Stimulated activated naive B cell treated with anti-CD40 and anti-IgM and Interleukin-4, amounts not matched to agents 10 μg/mL and 1 μg/mL and 100 μg/mL, for 72 hours (primary cell): ENCODE measurements around the gene C1QTNF8.
A peak's percentile ranks its signal among the peaks of the same experiment; 100 is the strongest.

ENCODE experiments used
- ATAC-seq, 2 donors: fragments of 150-1000 bp; cut with Tn5 transposase; replicated peaks; 2 replicates each; pipeline ENCODE4 v1.10.0; 2021; ENCODE audit warnings: moderate library complexity in 1 of 2
- DNase-seq: peaks from one replicate; pipeline ENCODE4 v3.0.0; 2021
- H3K27ac Mint-ChIP-seq: one replicate; pipeline ENCODE4 v1.8.0; 2022; ENCODE audit warnings: mild to moderate bottlenecking, mixed read lengths
- H3K27me3 Mint-ChIP-seq, 2 donors: one replicate each; pipeline ENCODE4 v1.8.0; 2022; ENCODE audit warnings: mixed read lengths in 2 of 2
- H3K36me3 Mint-ChIP-seq, 2 donors: one replicate each; pipeline ENCODE4 v1.8.0; 2022; ENCODE audit warnings: mixed read lengths in 2 of 2, mild to moderate bottlenecking in 1 of 2
- H3K4me1 Mint-ChIP-seq, 2 donors: one replicate each; pipeline ENCODE4 v1.8.0; 2022; ENCODE audit warnings: mixed read lengths in 2 of 2, mild to moderate bottlenecking in 1 of 2
- H3K4me3 Mint-ChIP-seq, 2 donors: one replicate each; pipeline ENCODE4 v1.8.0; 2022; ENCODE audit warnings: mild to moderate bottlenecking in 2 of 2, mixed read lengths in 2 of 2, moderate library complexity in 1 of 2
- H3K9me3 Mint-ChIP-seq, 2 donors: one replicate each; pipeline ENCODE4 v1.8.0; 2022; ENCODE audit warnings: mixed read lengths in 2 of 2, mild to moderate bottlenecking in 1 of 2

The C1QTNF8 gene

DNA sequence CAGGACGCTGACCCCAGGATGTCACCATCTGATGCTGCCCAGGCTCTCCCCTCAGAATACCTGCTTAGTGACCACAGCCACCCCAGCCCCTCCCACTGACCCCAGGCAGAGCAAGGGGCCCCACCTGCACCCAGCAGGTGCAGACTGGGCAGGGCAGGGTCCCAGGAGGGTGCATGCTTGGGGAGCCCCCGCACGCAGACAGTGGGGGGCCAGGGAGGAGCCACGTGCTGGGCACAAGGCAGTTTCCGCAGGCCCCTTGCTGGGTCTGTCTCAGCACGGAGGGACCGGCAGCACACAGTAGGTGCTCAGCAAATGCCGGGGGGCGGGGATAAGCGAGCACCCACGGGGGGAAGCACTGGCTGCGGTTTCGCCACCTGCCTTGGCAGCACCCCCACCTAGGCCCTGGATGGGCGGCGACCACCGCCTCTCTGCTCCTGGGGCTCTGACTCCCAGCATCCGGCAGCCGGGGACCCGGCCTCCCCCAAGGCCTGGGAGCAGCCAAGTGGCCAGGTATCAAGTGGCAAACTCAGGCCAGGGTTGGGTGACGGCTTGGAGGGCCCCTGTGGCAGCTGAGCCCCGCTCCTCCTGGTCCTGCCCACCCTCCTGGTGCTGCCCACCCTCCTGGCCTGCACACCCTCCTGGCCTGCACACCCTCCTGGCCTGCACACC, 42.2 kb downstream of the C1QTNF8 start:
- no peak for DNase-seq
- peaks cover 14 to 21% of the 10 kb centered on the region in 2 donors for H3K27me3 Mint-ChIP-seq
- H3K27ac Mint-ChIP-seq = no peak overlapping the region
- no peaks in the 10 kb centered on the region for H3K4me1 Mint-ChIP-seq
- no peaks in the 10 kb centered on the region for H3K9me3 Mint-ChIP-seq
- no peak for ATAC-seq
- H3K4me3 Mint-ChIP-seq = no peak overlapping the region
- H3K36me3 Mint-ChIP-seq = no peaks in the 10 kb centered on the region

DNA sequence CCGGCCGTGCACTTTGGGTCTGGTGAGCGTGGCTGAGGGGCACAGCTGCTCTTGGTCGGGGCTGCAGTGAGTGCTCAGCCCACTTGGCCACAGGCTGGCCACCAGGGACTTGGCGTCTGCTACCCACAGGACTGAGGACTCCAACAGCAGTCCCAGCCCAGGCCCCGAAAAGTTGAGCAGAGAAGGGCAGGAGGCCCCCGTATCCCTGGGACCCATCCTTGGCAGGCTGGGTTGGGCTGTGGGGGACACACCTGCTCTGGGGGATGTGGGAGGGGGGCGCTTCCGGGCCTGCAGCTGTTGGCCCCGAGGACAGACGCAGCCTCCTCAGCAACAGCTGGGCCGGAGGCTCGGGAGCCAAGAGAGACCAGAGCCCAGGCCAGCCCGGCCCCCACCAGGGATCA, 42.9 kb downstream of the C1QTNF8 start:
- Mint-ChIP-seq H3K4me3 (no peak overlapping the region), H3K27ac (no peak overlapping the region), H3K27me3 (peaks cover 14 to 21% of the 10 kb centered on the region in 2 donors), H3K4me1 (no peaks in the 10 kb centered on the region), H3K36me3 (no peaks in the 10 kb centered on the region), H3K9me3 (no peaks in the 10 kb centered on the region)
- DNase-seq (no peak), ATAC-seq (no peak)

DNA sequence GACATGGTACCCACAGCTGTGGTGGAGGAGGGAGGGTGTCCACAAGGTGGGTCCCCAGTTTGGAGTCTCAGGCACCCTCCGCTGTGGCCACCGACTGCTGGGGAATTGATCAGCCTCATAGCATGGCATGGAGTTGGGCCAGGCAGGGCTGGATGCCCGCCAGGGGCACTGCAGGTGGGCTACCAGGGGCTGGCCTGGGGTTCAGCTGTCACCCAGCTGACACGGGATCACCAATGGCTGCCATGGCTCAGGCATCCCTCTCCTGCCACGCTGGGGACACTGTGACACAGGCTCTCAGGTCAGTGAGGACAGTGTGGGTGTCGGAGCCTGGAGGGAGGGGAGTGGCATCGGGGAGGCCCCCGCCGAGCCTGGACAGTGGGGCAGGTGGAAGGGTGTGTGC, 43.3 kb downstream of the C1QTNF8 start:
- ATAC-seq (no peak), DNase-seq (no peak)
- Mint-ChIP-seq H3K4me3 (no peak overlapping the region), H3K36me3 (no peaks in the 10 kb centered on the region), H3K27ac (no peak overlapping the region), H3K27me3 (peaks cover 14 to 21% of the 10 kb centered on the region in 2 donors), H3K9me3 (no peaks in the 10 kb centered on the region), H3K4me1 (no peaks in the 10 kb centered on the region)

DNA sequence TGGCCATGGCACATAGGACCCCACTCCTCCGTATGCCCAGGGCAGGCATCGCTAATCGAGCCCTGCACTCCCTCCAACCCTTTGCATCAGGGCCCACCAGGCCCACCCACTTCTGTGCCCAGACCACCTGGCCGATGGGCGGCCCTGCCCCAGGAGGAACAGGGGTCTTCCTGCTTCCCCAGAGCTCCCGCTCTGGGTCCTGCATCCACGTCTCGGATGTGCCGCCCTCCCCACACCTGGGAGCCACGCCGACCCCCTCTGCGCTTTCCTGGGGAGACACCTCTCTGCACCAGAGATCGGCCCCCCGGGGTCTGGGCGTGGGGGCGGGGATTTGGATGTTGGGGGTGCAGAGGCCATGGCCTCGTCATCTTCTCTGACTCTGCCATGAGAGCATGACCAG, 44.6 kb downstream of the C1QTNF8 start:
- Mint-ChIP-seq H3K36me3 (no peaks in the 10 kb centered on the region), H3K27ac (no peak overlapping the region), H3K27me3 (peaks cover 14 to 25% of the 10 kb centered on the region in 2 donors), H3K4me3 (no peak overlapping the region), H3K9me3 (no peaks in the 10 kb centered on the region), H3K4me1 (no peaks in the 10 kb centered on the region)
- ATAC-seq = no peak
- no peak for DNase-seq

- no peak overlapping the region for H3K4me3 Mint-ChIP-seq
- no peaks in the 10 kb centered on the region for H3K36me3 Mint-ChIP-seq
- peaks cover 10 to 21% of the 10 kb centered on the region in 2 donors for H3K27me3 Mint-ChIP-seq
- ATAC-seq = no peak
- no peak for DNase-seq
- no peaks in the 10 kb centered on the region for H3K9me3 Mint-ChIP-seq
- no peak overlapping the region for H3K27ac Mint-ChIP-seq
- no peaks in the 10 kb centered on the region for H3K4me1 Mint-ChIP-seq
Measured at GRCh38 chr16:1050921-1051320, 45.1 kb downstream of the C1QTNF8 start.

DNA sequence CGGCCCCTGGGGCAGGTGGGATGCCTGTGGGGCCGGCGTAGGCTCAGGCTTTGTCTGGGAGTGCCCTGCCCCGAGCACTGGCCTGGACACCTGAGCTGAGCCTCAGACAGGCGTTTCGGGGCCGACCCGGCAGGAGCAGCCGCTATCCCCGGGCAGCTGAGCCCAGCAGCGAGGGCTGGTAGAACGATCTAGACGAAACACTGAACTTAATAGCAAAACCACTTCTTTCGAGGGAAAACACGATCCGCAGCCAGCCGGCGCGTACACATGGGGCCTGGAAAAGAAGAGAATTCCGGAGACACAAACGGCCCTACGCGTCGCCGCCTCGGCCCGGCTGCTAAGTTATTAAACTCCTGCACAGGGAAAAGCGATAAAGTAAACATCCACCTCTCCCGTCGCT, 45.5 kb downstream of the C1QTNF8 start:
- DNase-seq = no peak
- no peak for ATAC-seq
- Mint-ChIP-seq H3K27me3 (peaks cover 9 to 17% of the 10 kb centered on the region in 2 donors), H3K4me3 (no peak overlapping the region), H3K27ac (no peak overlapping the region), H3K9me3 (no peaks in the 10 kb centered on the region), H3K36me3 (no peaks in the 10 kb centered on the region), H3K4me1 (no peaks in the 10 kb centered on the region)

GRCh38 chr16:1049976-1050247, 46.1 kb downstream of the C1QTNF8 start:
- ATAC-seq (no peak), DNase-seq (no peak)
- H3K27me3 Mint-ChIP-seq = peaks cover 3 to 11% of the 10 kb centered on the region in 2 donors
- H3K4me1 Mint-ChIP-seq = no peaks in the 10 kb centered on the region
- H3K36me3 Mint-ChIP-seq = no peaks in the 10 kb centered on the region
- no peak overlapping the region for H3K27ac Mint-ChIP-seq
- no peaks in the 10 kb centered on the region for H3K9me3 Mint-ChIP-seq
- no peak overlapping the region for H3K4me3 Mint-ChIP-seq

DNA sequence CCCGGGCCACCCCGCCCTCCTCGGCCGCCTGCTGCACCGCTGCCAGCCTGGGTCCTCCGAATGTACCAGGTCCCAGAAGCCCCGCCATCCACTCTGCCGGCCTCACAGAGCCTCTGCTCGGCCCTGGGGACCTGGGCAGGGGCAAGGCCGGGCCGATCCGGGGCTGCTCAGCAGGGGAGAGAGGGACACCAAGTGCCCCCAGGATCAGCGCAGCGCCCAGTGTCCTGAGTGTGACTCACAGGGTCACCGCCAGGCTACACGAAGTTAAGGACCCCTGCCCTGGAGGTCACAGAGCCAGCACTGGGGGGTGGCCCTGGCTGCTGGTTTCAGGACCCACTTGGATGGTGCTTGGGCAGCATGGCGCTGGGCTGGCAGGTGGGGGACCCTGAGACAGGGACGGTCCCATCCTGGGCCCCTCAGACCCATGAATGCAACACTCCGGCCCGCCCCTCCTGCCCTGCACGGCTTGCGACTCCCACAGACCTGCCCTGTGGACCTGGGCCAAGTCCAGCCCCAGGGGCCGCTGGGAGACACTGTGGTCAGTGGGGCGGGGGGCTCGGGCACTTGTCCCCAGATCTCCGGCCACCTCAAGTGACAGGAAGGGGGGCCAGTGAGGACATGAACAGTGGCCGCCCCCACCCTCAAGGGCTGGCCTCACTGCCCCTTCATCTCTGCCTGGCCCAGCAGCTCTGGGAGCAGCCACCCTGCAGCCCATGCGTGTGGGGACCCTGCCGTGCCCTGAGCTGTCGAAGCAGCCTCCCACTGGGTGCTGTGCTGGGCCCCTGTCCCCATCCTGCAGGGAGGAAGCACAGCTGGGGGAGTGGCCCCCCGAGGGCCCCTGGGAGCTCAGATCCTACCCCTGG, 46.7 kb downstream of the C1QTNF8 start:
- ATAC-seq = no peak
- Mint-ChIP-seq H3K27ac (no peak overlapping the region), H3K36me3 (no peaks in the 10 kb centered on the region), H3K9me3 (no peaks in the 10 kb centered on the region), H3K4me1 (no peaks in the 10 kb centered on the region), H3K4me3 (no peak overlapping the region), H3K27me3 (peaks cover under 1 to 10% of the 10 kb centered on the region in 2 donors)
- DNase-seq = no peak

DNA sequence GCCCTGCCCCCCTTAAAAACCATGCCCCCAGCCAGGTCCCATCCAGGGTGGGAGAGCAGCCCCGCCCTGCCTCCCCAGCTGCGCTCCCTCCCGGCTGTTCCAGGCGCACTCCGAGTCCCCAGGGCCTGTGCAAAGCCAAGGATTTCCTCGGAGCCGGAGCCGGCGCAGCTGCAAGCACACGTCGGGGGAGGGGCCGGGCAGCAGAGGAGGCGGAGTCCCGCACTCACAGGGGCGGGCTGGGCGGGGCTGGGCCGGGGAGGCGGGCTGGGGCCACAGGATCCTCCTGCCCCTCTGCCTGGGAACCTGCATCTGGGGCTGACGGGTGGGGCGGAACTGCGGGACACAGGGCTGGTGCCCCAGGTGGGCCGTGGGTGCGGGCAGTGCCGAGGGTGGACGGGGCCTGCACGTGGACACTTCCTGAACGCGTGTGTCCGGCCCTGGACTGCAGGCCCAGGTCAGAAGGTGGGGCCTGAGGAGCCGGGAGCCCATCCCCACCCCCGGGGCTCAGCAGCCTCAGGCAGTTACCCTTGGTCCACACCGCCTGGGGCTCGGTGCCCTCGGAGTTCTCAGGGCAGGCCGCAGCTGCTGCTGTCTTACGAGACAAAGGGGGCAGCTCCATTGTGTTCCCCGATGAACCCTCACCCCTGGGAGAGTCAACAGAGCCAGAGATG, 47.5 kb downstream of the C1QTNF8 start:
- Mint-ChIP-seq H3K27me3 (peaks cover 0 to 10% of the 10 kb centered on the region in 2 donors), H3K4me3 (no peak overlapping the region), H3K4me1 (no peaks in the 10 kb centered on the region), H3K9me3 (no peaks in the 10 kb centered on the region), H3K36me3 (no peaks in the 10 kb centered on the region), H3K27ac (no peak overlapping the region)
- DNase-seq = no peak
- peak; percentile 53 to 55 for ATAC-seq

- Mint-ChIP-seq H3K27me3 (peaks cover 0 to 10% of the 10 kb centered on the region in 2 donors), H3K36me3 (no peaks in the 10 kb centered on the region), H3K4me1 (no peaks in the 10 kb centered on the region), H3K9me3 (no peaks in the 10 kb centered on the region), H3K4me3 (no peak overlapping the region), H3K27ac (no peak overlapping the region)
- DNase-seq (no peak), ATAC-seq (no peak)
Measured at GRCh38 chr16:1047801-1048200, 48.2 kb downstream of the C1QTNF8 start.

- Mint-ChIP-seq H3K4me1 (no peaks in the 10 kb centered on the region), H3K4me3 (no peak overlapping the region), H3K27ac (no peak overlapping the region), H3K9me3 (peaks cover 0 to 4% of the 10 kb centered on the region in 2 donors), H3K27me3 (peaks cover 4 to 10% of the 10 kb centered on the region in 2 donors), H3K36me3 (peaks cover 0 to 3% of the 10 kb centered on the region in 2 donors)
- ATAC-seq = no peak
- DNase-seq = no peak
Measured at GRCh38 chr16:1047123-1047522, 48.9 kb downstream of the C1QTNF8 start.

DNA sequence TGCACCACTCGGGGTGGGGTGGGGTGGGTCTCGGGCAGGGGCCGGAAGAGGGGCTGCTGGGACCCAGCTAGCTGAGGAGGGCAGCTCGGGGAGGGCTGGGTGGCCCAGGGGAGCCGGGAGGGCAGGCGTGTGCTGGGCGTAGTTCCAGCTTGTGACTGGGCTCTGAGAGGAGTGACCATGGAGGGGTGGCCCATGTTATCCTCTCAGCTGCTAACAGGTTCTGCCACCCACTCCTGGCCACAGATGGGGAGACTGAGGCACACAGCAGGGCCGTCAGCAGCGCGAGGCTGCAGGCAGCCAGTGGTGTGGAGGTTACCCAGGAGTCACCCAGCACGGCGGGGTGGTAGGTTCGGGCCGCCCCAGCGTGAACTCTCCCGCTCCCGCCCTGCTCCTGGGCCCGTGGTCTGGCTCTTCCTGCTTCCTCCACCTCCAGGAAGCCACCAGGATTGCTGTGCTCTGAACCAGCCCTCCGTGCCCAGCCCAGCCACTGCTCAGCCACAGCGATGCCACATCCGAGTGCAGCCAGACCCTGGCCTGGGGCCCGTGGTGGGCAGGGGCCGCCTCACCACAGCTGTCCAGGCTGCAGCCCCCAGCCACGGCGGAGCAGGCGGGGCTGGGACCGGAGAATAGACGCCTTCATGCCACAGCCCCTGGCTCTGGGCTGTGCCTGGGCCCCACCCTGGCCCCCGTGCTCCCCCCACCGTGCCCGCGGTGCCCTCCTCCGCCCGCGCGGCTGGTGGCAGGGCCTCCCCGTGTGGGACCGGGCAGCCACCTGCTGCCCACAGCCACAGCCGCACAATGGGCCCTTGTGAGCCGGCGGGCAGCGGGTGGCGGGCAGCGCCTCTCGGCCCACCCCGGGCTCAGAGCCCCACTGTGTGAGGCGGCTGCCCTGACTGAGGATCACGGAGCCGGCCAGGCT, 49.8 kb downstream of the C1QTNF8 start:
- Mint-ChIP-seq H3K36me3 (peaks cover 0 to 3% of the 10 kb centered on the region in 2 donors), H3K27me3 (peaks cover 11 to 12% of the 10 kb centered on the region in 2 donors), H3K4me1 (no peaks in the 10 kb centered on the region), H3K9me3 (peaks cover 1 to 10% of the 10 kb centered on the region in 2 donors), H3K27ac (no peak overlapping the region), H3K4me3 (no peak overlapping the region)
- no peak for DNase-seq
- ATAC-seq = no peak

- Mint-ChIP-seq H3K36me3 (peaks cover 0 to 3% of the 10 kb centered on the region in 2 donors), H3K27me3 (peaks cover 11 to 12% of the 10 kb centered on the region in 2 donors)
- no peak for ATAC-seq
Measured at GRCh38 chr16:1045310-1045992, 50.6 kb downstream of the C1QTNF8 start.

More at GRCh38 chr16:1045310-1045992, 50.6 kb downstream of the C1QTNF8 start:
- no peak for DNase-seq
- H3K4me1 Mint-ChIP-seq = no peaks in the 10 kb centered on the region
- H3K27ac Mint-ChIP-seq = no peak overlapping the region
- peaks cover 1 to 10% of the 10 kb centered on the region in 2 donors for H3K9me3 Mint-ChIP-seq
- H3K4me3 Mint-ChIP-seq = no peak overlapping the region
